ENCODE results near the gene RAI14.

RAI14 gene

GRCh38 chr5:34849253-34849652, 193.1 kb downstream of the RAI14 start:
- DNase-seq (ENCODE audit: low read depth in 3 of 3), result no peak

DNA sequence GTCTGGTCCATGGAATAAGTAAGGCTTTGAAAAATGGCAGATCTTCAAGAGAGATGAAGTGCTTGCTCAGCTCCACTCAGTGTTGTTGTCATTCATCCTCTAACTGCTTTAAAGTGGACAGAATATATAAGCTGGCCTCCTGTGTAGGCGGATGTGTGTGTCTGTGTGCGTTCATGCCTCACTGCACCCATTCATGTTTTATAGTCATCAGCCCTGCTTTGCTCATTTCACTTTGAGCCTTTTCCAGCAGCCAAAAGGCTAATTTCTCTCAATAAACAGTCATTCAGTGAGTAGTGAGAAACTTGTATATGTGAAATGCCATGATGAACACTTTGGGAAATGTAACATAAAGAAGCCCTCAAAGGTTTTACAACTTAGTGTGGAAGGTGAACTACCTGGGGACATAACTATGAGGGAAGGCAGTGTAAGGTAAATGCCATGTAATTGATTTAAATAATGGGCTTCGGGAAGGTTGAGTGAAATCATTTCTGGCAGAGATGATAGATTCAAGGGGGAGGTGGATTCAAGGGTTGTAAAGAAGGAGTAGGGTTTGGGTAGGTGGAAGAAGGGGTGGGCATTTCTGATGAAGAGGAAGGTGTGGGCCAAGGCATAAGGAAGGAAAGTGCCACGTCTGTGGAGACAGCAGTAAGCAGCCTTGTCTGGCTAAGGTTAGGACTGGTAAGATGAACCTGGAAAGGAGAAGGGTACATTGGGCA, 198.5 kb downstream of the RAI14 start:
- DNase-seq (ENCODE audit: low read depth in 3 of 3), result no peak

DNA sequence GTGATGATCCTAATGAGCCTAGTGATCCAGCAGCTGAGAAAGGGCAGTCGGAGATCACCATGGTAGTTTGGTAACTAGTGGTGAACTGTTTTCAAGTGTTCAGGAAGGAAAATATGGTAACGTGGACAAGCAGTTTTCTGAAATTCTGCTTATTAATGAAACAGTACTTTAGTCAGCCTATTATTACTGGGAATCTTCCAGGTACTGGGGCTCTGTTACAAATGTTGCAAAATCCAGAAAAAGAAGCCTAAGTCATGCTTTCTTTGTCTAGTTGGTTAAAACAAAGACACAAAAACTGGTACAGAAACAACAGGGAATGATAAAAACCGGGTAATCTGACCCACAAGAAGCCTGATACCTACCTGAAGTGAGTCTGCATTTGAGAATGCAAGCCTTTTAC, 201.0 kb downstream of the RAI14 start:
- no peak for DNase-seq (ENCODE audit: low read depth in 3 of 3)

DNA sequence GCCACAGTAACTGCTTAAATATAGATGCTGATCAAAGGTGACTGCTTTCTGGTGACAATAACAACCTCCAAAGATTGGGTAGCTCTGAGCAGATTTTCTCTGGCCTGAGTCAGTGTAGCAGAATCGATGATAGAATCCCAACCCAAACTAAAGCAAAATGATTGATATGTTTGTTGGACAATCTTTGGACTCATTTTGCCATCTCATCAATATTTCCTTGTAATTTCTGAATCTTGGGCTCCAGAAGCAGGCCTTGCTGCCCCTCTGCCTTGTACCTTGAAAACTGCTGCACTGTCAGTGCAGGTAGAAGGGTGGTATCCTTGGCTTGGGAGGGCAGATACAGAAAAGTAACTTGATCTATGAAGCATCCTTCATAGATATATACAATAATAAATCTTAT, 201.8 kb downstream of the RAI14 start:
- no peak for DNase-seq (ENCODE audit: low read depth in 3 of 3)

DNA sequence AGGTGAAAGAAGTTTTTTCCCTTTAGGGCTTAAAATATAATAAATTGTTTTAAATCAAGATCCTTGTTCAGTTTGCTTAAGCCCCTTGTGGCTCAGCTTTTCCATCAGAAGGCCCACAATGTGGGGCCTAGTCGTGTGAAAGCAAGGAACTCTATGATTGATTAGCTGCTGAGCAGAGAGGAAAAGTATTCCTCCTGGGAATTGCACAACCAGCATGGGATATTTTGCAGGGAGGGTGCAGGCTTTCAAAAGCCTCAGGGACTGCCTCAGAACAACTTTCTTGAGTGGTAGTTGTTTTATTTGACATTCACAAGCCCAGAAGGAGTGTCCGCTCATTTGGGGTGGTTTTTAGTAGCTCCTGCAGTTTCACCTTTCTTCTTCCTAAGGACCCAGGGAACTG, 202.7 kb downstream of the RAI14 start:
- no peak for DNase-seq (ENCODE audit: low read depth in 3 of 3)

DNA sequence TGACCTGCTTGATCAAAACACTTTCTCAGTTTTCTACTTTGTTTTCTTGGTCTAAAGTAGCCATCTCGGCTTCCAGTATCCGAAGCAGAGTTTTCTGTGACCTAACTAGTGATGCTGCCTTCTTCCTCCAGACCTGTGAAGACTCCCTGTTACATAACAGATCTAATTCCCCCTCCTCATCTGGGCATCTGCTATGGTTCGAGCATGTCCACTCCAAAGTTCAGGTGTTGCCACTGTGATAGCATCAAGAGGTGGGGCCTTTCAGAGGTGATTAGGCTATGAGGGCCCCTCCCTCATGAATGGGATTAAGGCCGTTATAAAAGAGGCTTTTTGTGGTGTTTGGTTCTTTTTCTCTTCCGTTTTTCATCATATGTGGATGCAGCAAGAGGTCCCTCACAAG, 203.1 kb downstream of the RAI14 start:
- DNase-seq (ENCODE audit: low read depth in 3 of 3), result no peak

- DNase-seq (ENCODE audit: low read depth in 3 of 3), result no peak
Measured at GRCh38 chr5:34863946-34864345, 207.8 kb downstream of the RAI14 start.

DNA sequence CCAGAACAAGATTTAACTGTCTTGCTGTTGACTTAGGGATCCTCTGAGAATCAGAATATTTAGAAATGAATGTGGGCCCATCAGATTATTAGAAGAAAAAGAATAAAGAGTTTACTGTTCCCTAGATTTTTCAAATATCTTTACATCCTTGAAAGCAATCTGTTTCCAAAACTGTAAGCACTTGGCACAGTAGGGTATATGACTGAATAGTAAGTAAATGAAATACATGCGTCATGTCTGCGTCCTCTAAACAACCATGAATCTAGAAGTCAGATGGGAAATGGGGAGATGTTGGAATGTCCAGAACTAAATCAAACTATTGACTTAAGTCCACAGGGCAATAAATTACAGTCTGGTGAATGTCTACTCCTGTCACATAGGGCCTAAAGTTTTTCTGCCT, 209.0 kb downstream of the RAI14 start:
- no peak for DNase-seq (ENCODE audit: low read depth in 3 of 3)

GRCh38 chr5:34866989-34867471, 210.9 kb downstream of the RAI14 start:
- DNase-seq (ENCODE audit: low read depth in 3 of 3), result no peak

- no peak for DNase-seq (ENCODE audit: low read depth in 3 of 3)
Measured at GRCh38 chr5:34867660-34868059, 211.5 kb downstream of the RAI14 start.

DNA sequence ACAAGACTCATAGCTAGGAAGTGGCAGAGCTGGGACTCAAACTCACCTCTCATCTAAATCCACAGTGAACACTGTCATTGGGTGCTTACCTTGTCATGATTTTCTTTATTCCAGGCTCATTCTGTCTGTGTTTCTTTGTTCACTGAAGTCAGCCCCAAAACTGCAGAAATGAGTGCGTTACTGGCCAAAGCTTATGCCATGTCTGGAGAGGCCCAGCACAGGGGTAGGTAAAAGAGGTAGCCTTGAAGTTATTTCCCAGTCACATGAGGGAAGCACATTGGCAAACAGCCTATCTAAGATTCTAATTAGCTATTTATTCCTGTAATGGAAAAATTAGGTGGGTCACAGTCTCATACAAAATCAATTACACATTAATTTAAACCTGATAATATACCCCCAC, 212.7 kb downstream of the RAI14 start:
- DNase-seq (ENCODE audit: low read depth in 3 of 3), result no peak

DNA sequence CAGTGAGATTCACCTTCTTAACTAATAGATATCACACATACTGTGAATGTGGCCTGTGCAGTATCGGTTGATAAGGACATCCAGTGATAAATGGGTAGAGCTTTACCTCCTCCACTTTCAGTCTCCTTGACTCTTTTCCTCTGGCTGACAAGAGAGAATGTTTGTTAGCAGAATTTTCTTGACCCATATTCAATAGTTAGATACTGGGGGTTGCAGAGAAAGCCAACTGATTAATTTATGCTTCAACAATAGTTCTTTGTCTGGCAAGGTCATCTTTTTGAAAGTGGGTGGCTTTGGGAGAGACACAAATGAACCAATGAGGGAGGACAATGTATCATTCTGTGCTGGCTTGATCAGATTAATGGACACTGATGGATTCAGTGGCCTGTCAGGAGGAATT, 213.1 kb downstream of the RAI14 start:
- no peak for DNase-seq (ENCODE audit: low read depth in 3 of 3)

GRCh38 chr5:34870382-34870781, 214.3 kb downstream of the RAI14 start:
- no peak for DNase-seq (ENCODE audit: low read depth in 3 of 3)

DNA sequence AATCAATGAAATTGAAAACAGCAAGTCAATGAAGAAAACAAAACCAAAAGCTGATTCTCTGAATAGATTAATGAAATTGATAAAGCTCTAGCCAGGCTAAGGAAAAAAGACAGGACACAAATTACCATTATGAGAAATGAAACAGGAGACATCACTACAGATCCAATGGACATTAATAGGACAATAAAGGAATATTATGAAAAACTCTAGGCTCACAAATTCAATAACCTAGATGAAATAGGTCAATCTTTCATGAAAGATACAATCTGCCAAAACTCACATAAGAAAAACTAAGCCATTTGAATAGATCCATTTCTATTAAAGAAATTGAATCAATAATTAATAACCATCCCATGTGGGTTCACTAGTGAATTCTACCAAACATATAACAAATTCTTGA, 220.1 kb downstream of the RAI14 start:
- DNase-seq (ENCODE audit: low read depth in 3 of 3), result no peak

- no peak for DNase-seq (ENCODE audit: low read depth in 3 of 3)
Measured at GRCh38 chr5:34881246-34881645, 225.1 kb downstream of the RAI14 start.

All from stimulated activated CD4-positive, alpha-beta T cell treated with anti-CD3 and anti-CD28 coated beads, TNF-alpha, amount 100 ng/mL, for 48 hours (primary cell).